Hematopoietic multipotent progenitor cell (in vitro differentiated cells): ENCODE results near the gene RAB40C. TPM values are rescaled to one million over a fixed set of nuclear protein-coding genes. Genes with fewer than 3 reads are reported as not detected.

ENCODE experiments used
- DNase-seq, 3 donors: peaks; one replicate each; pipeline ENCODE4 v3.0.0-alpha.2; 2011 to 2015; ENCODE audit warnings: low read depth in 2 of 3, low spot score in 2 of 3
- total RNA-seq: library from RNA; depleted of rRNA; stranded (reverse); fragments of >200 nt; gene quantifications from one replicate; pipeline ENCODE4 v1.2.3, GENCODE V29; 2012

The RAB40C gene
- total RNA-seq, 1 donor, result 33.4 TPM

DNA sequence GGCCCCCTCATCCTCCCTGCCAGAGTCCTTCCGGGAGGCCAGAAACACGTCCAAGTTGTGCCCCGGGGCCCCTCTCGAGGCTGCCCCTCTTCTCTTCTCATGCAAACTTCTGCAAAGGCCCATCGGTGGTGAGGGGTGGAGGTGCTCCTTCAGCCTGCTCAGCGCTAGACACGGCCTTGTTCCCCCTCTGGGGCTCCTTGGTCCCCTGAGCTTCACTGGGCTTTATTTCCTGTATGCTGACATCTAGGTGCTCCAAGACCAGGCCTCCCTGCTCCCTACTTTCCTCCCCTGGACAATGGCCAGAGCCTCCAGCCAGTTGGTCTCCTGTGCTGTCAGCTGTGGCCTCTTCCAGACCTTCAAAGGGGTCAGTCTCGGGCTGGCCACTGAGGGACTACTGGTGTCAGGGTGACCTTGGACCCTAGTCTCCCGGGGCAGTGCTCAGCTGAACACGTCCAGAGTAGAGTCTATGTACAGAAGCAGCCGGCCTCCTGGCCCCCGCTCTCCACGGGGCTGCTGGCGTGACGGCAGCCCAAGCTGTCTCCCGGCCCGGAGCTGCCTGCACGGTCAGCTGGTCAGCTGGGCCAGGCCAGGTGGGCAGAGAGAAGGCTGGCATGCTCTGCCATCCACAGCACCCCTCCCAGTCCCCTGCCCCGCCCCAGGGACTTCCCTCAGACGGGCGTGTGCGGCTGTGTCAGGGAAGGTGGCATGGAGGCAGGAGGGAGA, 31.4 kb upstream of the RAB40C start:
- peak in 1 of 3 donors; percentile 50 for DNase-seq

- no peak for DNase-seq
Measured at GRCh38 chr16:559021-559380, 30.9 kb upstream of the RAB40C start.

DNA sequence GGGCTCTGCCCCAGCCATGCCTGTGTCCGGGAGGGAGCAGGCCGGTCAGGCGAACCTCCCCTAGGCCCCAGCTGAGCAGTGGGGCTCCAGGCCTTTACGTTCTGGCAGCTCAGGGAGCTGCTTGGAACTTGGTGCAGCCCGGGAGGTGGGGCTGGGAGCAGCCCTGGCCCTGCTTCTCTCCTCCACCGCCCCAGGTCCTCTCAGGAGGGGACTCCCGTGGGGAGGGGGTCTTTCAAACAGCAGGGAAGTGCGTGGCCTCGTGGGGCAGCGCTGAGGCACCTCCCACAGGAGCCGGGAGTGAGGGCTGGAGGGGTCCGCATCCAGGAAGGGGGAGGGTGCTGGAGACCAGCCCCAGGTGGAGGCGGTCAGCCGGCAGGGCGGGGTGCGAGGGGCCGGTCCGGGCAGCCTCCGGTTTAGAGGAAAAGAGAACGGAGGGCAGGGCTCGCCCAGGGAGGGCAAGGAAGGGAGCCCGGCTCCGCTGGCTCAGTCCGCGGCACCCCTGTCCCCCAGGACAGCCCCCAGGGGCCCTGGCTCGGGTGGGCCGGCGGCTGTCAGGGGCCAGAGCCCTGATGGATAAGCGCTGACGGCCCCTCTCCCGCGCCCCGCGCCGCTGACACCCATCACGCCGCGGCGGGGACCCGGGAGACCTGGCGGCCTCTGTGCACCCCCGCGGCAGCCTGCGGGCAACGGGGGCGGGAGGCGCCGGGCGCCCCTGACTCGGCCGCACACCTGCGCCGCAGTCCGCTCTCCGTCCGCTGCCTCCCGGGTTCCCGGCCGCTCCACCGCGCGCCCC, 30.3 kb upstream of the RAB40C start:
- DNase-seq, result no peak

DNA sequence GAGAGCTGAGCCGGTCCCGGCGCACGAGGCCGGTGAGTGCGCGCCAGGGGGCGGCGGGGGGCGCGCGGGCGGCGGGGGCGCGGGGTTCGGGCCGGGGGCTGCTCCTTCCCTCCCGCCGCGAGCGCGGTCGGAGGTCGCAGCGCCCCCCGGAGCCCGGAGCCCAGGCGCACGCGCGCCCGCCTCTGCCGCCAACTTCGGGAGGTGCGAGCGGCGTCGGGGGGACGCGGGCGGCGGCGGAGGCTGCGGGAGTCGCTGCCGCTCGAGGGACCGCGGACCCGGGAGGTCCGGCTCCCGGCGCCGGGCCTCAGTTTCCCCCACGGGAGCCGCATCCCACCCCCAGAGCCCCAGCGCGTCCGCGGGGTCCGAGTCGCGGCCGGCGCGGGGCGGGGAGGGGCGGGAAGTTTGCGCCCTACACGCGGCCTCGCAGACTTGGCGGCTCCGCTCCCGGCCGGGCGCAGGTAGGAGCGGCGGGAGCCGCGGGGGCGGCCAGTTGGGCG, 29.6 kb upstream of the RAB40C start, which contains the start of gene PRR35:
Gene PRR35, plus strand, starts transcription at position 191 of the 497 bp plus-strand sequence. CDS start 2,901 bp downstream, outside the sequence.
- DNase-seq, result no peak

GRCh38 chr16:560701-561412, 29.0 kb upstream of the RAB40C start:
- no peak for DNase-seq

- no peak for DNase-seq
Measured at GRCh38 chr16:561413-561794, 28.5 kb upstream of the RAB40C start.

DNA sequence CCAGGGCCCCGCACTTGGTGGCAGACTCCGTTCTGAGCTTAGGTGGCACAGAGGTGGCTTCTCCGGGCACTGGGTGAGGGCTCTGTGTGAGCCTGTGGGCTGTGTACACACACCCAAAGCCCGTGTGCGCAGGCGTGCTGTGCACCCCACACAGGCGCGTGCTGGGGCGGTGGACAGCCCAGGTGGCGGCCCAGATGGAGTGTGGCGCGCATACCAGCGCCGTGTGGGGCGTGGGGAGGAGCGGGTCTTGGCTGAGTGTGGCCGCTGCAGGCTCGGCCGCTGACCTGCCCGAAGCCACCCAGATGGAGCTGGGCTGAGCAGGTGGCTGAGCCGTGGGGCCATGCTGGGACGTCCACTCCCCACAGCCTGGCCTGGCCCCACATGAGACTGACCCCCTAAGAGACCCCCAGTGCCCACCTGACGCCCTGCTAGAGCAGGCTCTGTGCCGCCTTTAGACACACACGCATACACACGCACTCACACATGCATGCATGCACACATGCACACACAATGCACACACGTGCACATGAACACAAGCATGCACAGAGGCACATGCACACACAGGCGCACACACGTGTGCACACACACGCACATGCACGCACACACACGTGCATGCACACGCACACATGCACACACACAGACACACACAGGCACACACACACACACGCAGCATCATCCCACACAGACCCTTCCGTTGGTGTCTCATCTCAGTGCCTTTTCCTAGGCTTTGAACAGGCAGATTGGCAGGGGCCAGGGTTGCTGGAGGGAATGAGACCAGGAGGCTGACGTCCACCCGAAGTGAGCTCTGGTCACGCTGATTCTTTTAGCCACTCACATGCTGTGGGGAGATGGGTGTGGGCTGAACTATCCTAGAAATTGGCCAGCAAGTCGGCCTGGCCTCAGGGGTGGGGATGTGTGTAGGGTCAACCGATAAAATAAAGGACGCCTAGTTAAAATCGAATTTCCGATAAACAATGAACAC, 27.6 kb upstream of the RAB40C start:
- no peak for DNase-seq

DNA sequence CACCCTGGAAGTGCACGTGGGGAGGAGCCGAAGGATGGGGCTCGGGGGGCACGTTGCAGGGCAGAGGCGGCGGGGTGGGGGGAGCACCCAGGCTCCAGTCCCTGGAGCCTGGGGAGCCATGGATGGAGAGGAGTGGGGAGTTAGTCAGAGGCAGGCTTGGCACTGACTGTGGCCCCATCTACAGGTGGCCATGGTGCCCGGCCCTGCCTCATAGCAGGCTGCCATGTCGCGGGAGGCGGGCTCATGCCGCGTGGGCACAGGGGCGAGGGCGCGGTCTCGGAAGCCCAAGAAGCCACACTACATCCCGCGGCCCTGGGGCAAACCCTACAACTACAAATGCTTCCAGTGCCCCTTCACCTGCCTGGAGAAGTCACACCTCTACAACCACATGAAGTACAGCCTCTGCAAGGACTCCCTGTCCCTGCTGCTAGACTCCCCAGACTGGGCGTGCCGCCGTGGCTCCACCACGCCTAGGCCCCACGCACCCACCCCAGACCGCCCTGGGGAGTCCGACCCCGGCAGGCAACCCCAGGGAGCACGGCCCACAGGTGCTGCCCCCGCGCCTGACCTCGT, 26.7 kb upstream of the RAB40C start:
- DNase-seq, result no peak

DNA sequence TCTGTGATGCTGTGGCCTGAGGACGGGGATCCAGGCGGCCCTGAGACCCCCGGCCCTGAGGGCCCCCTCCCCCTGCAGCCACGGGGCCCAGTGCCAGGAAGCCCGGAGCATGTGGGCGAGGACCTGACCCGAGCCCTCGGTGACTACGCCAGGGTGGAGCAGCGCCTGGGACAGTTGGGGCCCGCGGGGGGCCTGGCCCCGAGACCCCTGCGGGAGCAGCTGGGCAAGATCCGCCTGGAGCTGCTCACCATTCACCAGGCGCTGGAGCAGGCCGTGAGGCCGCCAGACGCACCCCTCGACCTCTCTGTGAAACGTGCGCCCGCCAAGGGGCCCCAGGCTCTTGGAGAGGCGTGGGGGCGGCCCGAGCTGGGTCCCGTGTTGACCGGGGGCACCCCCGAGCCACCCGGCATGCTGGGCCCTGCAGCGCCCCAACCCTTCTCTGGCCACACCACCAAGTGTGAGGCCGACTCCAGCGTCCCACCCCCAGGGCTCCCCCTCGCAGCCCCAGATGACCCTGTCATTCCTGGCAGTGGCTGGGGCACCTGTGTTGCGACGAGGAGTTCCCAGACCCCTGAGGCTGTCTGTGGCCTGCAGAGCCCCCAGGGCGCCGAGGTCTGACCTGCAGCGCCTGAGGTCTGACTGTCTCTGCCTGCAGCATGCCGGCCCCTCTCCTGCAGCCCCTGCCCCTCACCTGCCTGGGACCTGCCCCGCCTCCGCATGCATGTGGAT, 25.0 kb upstream of the RAB40C start:
- DNase-seq, result no peak

- DNase-seq, result no peak
Measured at GRCh38 chr16:565419-566330, 24.2 kb upstream of the RAB40C start.

GRCh38 chr16:566475-567372, 23.1 kb upstream of the RAB40C start, which contains the start of gene NHLRC4:
NHLRC4 (plus strand) TSS chr16:567005; CDS start chr16:568048, 1,043 bp downstream.
- DNase-seq, result peak in 2 of 3 donors; percentile 61 to 76

- DNase-seq, result no peak
Measured at GRCh38 chr16:567373-568256, 22.3 kb upstream of the RAB40C start.

- no peak for DNase-seq
Measured at GRCh38 chr16:568401-569258, 21.2 kb upstream of the RAB40C start.

GRCh38 chr16:569445-570254, 20.2 kb upstream of the RAB40C start, which contains the start of gene PIGQ:
PIGQ (plus strand) TSS chr16:569968; CDS start chr16:574075, 4,107 bp downstream.
- DNase-seq, result peak; percentile 36 to 60 (median 58)
